GM19468 (cell line): ENCODE measurements around the gene ZBTB38.

Experiments used
- ATAC-seq: cut with Tn5 transposase; IDR thresholded peaks from one replicate; pipeline ENCODE4 v1.9.1; 2021; ENCODE audit warnings: mild to moderate bottlenecking, moderate library complexity, moderate number of reproducible peaks; ENCODE audit not compliant: unreplicated experiment; ENCODE audit errors: extremely low read depth

The ZBTB38 gene

DNA sequence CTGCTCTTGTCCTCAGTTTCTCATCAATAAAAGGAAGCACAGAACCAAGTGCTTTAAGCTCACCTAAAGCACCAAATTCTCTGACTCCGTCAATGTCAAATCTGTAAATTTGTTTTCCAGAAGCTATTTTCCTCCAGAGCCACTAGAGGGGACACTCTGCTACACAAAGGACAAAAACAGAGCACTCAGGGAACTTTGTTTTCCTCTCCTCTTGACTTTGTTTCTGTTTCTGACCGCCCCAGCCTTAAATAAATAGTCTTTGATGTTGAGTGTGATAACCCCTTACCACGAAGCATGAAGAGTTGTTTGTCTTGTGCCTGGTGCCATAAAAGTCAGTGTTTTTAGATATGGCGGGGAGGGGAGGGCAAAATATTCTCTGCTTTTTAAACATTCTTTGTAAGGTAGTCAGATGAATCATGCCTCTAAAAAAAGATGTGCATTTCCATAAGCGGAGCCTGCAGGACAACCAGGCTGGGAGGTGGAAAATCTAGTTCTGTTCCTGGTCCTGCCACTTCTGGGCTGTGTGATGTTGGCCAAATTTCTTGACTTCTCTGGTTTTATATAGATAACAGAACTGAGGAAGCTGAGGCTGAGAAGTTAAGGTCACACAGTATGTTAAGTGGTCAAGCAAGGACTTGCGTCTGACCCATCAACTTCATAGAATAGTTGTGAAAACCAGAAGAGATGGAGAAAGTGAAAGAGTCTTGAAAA, 7.3 kb upstream of the ZBTB38 start:
- ATAC-seq, result no peak

DNA sequence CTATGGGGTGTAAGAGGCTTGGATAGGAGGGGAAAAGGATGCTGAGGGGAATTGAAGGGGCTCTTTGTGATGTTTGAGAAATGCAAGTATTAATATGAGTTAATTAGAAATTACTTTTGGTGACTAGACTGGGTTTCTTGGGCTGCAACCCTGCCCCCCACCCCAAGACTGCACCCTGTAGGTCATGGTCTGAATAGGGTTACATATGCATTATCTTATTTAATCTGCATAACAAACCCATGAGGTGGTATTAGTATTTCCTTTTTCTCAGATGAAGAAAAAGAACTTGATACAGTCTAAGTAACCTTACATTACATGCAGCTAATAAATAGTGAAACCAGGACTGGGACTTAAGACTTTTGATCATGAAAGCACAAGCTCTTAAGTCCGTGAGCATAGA, 5.6 kb upstream of the ZBTB38 start:
- no peak for ATAC-seq

DNA sequence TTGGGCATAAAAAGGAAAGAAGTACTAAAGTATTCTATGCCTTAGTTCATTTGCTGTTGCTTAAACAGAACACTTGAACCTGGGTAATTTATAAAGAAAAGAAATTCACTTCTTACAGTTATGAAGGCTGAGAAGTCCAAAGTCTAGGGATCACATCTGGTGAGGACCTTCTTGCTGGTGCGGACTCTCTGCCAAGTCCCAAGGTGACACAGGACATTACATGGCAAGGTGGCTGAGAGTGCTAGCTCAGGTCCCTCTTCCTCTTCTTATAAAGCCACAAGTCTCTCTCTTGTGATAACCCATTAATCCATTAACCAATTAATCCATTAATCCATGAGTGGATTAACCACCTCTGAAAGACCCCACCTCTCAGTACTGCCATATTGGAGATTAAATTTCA, 3.1 kb upstream of the ZBTB38 start:
- no peak for ATAC-seq

GRCh38 chr3:141366285-141367037, 1.8 kb upstream of the ZBTB38 start:
- ATAC-seq, result no peak

- ATAC-seq, result no peak
Measured at GRCh38 chr3:141367038-141367730, 1.1 kb upstream of the ZBTB38 start.

- no peak for ATAC-seq
Measured at GRCh38 chr3:141368925-141369794, 856 bp downstream of the ZBTB38 start.

GRCh38 chr3:141370065-141370533, 1.8 kb downstream of the ZBTB38 start:
- ATAC-seq, result peak; percentile 90

GRCh38 chr3:141371882-141372281, 3.6 kb downstream of the ZBTB38 start:
- no peak for ATAC-seq

DNA sequence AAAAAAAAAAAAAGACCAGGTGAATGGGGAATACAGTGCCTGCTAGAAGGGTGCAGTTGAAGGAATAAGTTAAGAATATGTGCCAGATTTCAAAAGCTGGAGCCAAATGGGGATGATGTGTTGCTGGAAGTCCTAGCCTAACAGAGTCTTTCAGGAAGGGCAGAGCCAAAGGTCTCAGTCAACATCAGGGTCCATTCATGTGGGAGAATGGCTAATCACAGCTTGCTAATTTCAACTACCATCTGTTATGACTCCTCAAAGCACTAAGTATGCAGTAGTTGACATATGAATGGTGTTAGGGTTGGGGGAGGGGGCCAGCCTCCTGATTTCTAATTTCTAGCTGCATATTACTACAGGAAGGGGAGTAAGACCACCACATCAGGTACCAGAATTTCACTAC, 4.4 kb downstream of the ZBTB38 start:
- ATAC-seq, result no peak

DNA sequence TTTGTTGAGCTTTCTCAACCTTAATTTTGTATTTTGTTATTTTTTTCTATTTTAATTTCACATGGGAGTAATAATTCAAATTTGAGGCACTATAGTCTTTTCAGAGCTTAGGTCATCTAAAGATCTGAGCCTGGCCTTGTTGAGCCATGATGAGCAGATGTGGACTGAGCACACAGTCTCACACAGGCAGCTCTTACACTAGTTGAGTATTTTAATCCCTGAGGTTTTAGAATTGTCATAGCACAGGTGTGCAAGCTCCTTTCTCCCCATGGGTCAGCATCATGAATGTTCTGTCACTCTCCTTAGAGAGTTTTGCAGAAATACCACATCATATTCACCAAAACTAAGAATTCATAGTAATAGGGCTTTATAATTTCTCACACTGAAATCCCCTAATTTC, 4.9 kb downstream of the ZBTB38 start:
- no peak for ATAC-seq

- ATAC-seq, result no peak
Measured at GRCh38 chr3:141373768-141374526, 5.6 kb downstream of the ZBTB38 start.

DNA sequence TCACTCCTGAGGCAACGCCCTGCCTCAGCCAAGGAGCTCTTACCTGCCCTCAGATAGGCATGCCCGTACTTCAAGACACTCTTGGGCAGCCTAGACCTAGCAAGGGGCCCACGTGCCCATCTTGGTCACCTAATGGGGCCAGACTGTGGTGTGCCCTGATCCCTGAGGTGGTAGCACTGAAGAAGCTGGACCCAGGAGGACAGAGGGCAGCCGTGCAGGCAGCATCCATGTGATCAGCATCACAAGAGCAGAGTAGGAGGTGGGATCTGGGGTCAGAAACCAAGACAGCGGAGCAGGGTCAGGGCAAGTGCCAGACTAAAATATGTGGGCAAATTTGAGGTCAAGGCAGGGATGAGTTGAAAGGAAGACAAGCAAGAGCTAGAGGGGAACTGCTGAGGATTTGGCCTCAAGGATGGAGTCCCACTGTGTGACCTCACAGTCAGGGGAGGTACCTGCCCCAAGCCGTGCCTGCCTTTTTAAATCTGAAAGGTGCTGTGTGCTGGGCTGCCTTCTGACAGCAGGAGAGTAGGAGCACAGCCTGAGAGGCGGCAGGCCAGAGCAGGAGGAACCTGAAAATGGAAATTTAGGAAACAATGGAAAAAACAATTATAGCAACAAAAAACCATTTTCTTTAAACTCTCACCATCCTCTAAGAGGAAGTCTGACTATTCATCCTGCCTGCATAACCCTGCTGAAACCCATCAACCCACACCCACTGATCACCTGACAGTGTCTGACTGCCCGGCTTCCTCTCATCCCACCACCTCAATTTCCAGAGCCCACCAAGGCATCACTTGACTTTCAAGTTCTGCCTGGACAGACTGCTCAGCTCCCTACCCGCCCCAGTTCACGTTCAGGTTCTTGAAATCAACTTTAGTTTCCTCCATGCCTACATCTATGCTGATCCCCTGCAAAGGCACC, 7.3 kb downstream of the ZBTB38 start:
- ATAC-seq, result no peak

- no peak for ATAC-seq
Measured at GRCh38 chr3:141377377-141377776, 9.1 kb downstream of the ZBTB38 start.

- no peak for ATAC-seq
Measured at GRCh38 chr3:141378556-141378955, 10.3 kb downstream of the ZBTB38 start.

- peak; percentile 31 for ATAC-seq
Measured at GRCh38 chr3:141379250-141379966, 11.1 kb downstream of the ZBTB38 start.

DNA sequence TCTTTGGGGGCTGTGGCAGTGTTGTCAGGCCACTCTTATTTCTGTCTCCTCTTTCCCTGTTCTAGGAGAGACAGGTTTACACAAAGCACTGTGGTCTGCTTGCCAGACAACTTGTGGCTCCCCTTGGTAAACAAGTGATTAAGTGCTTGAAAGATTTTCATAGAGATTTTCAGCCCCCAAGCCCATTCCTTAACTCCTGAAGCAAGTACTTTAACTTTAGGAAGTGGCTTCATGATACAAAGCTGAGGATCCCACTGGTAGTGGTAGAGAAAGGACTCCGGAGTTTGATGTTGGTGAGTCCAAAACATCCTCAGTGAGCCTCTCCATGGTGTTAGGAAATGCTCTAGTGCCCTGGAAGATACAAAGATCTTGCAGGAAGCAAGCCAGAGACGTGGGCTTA, 12.0 kb downstream of the ZBTB38 start:
- ATAC-seq, result no peak

- peak; percentile 22 for ATAC-seq
Measured at GRCh38 chr3:141380987-141381386, 12.7 kb downstream of the ZBTB38 start.

- ATAC-seq, result no peak
Measured at GRCh38 chr3:141382571-141382970, 14.3 kb downstream of the ZBTB38 start.
